Fibroblast of villous mesenchyme (primary cell): ENCODE data around the gene DESI1. TPM values are rescaled to one million over a fixed set of nuclear protein-coding genes. Genes with fewer than 3 reads are reported as not detected.
"Not testable (repeated sequence)": the region's sequence is repeated elsewhere in the genome, so short reads cannot be mapped to it uniquely, and the experiment has no call there.

ENCODE experiments used
- DNase-seq: peaks from one replicate; pipeline ENCODE4 v3.0.0-alpha.2; 2010; ENCODE audit warnings: low read depth
- H3K4me3 ChIP-seq: 2 replicates; pipeline ENCODE4 v1.5.1; 2011; ENCODE audit warnings: low read depth, mild to moderate bottlenecking, low read length
- CTCF ChIP-seq: IDR thresholded peaks from 2 replicates; pipeline ENCODE4 v1.5.1; 2012; ENCODE audit warnings: low read depth, mild to moderate bottlenecking, low read length; ENCODE audit not compliant: insufficient read depth
- total RNA-seq: library from RNA; depleted of rRNA; stranded (reverse); fragments of >200 nt; gene quantifications from 2 replicates; pipeline ENCODE4 v1.2.3, GENCODE V29; 2012

DESI1 gene
- total RNA-seq, 1 donor, result 27.6 TPM

GRCh38 chr22:41650229-41650628, 29.4 kb upstream of the DESI1 start:
- H3K4me3 ChIP-seq, result no peak overlapping the region
- TF ChIP-seq CTCF, result no peak
- no peak for DNase-seq

- DNase-seq, result no peak
- H3K4me3 ChIP-seq, result no peak overlapping the region
- TF ChIP-seq CTCF, result no peak
Measured at GRCh38 chr22:41648432-41648831, 27.6 kb upstream of the DESI1 start.

GRCh38 chr22:41647771-41648170, 26.9 kb upstream of the DESI1 start:
- DNase-seq, result no peak
- H3K4me3 ChIP-seq, result no peak overlapping the region
- TF ChIP-seq CTCF, result no peak

- no peak for TF ChIP-seq CTCF
- no peak for DNase-seq
- no peak overlapping the region for H3K4me3 ChIP-seq
Measured at GRCh38 chr22:41642331-41643110, 21.7 kb upstream of the DESI1 start.

- no peak for DNase-seq
- TF ChIP-seq CTCF, result no peak
- H3K4me3 ChIP-seq, result no peak overlapping the region
Measured at GRCh38 chr22:41641854-41642253, 21.0 kb upstream of the DESI1 start.

- no peak overlapping the region for H3K4me3 ChIP-seq
- TF ChIP-seq CTCF, result no peak
- no peak for DNase-seq
Measured at GRCh38 chr22:41638748-41639147, 17.9 kb upstream of the DESI1 start.

- no peak for DNase-seq
- TF ChIP-seq CTCF, result no peak
- no peak overlapping the region for H3K4me3 ChIP-seq
Measured at GRCh38 chr22:41638124-41638523, 17.3 kb upstream of the DESI1 start.

- not testable (repeated sequence) for H3K4me3 ChIP-seq, DNase-seq
Measured at GRCh38 chr22:41637623-41638022, 16.8 kb upstream of the DESI1 start.
